ENCODE data around the gene NT5C1A. TPM values are rescaled to one million over a fixed set of nuclear protein-coding genes. Genes with fewer than 3 reads are reported as not detected.
A peak's percentile ranks its signal among the peaks of the same experiment; 100 is the strongest.

The NT5C1A gene
- total RNA-seq, 1 donor from 2014 or later: not detected

DNA sequence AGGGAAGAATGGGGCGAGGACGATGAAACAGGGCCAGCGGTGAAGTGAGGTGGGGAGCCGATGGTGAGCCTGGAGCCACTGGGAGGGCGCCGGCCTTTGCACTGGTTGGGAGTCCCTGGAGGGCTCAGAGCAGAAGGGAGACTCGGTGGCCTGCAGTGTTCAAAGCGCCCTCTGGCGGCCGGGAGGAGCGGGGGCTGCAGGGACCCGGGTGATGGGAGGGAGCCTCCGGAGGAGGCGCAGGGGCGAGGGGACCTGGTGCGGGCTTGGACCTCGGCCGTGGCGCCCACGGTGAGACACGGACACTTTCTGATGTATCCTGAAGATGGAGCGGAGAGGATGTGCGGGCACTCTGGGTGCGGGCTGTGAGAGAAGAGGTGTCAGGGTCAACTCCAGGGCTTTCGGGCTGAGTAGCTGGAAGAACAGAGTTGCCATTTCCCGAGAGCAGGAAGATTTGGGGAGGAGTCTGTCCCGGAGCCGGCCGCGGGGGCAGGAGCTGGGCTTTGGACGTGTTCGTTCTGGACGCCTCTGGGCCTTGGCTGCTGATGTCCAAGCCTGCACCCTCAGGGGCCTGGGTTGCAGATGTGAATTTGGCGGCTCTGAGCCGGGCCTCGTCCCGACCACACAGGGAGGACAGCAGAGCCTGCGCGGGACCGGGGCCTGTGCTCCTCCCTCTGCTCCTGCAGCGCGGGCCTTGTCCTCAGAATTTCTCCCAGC is 62.1 kb downstream of the NT5C1A start:
- peak; percentile 45 to 66 for DNase-seq (ENCODE audit: low read depth in 2 of 2)

Other genes with a start within 250 kb of the NT5C1A start
- 0.40 and 0.44 TPM in 2 replicates for gene BMP8A, start 180.5 kb downstream of the NT5C1A start, total RNA-seq
- gene PABPC4, start 95.3 kb downstream of the NT5C1A start, total RNA-seq: 122 and 124 TPM in 2 replicates
- under 0.01 TPM in 1 of 2 replicates, not detected in the other for gene HEYL, start 32.5 kb downstream of the NT5C1A start, total RNA-seq
- gene HPCAL4, start 19.3 kb upstream of the NT5C1A start, total RNA-seq: not detected in 2 replicates
- 28.1 and 38.7 TPM in 2 replicates for gene PPIE, start 66.8 kb upstream of the NT5C1A start, total RNA-seq
- 2.6 and 4.2 TPM in 2 replicates for gene OXCT2, start 99.2 kb upstream of the NT5C1A start, total RNA-seq
- under 0.01 and 0.20 TPM in 2 replicates for gene BMP8B, start 116.8 kb upstream of the NT5C1A start, total RNA-seq
- gene TRIT1, start 211.4 kb upstream of the NT5C1A start, total RNA-seq: 11.7 and 13.1 TPM in 2 replicates
- gene MYCL, start 229.8 kb upstream of the NT5C1A start, total RNA-seq: 0.20 and 0.44 TPM in 2 replicates